DND-41 (cell line): ENCODE measurements around the gene TTC8.

Experiments used
- CTCF ChIP-seq: IDR thresholded peaks from 2 replicates; pipeline ENCODE4 v1.5.1; 2012; ENCODE audit warnings: borderline replicate concordance, low read length, moderate library complexity, mild to moderate bottlenecking; ENCODE audit not compliant: poor library complexity, severe bottlenecking; ENCODE audit errors: extremely low read depth
- EZH2 ChIP-seq: IDR thresholded peaks from 3 replicates; pipeline ENCODE4 v1.6.1; 2012; ENCODE audit warnings: borderline replicate concordance, low read depth, mild to moderate bottlenecking, moderate library complexity, low read length, inconsistent platforms; ENCODE audit not compliant: severe bottlenecking

- no peak for TF ChIP-seq EZH2
- no peak for TF ChIP-seq CTCF
These were observed 3.1 kb upstream of the TTC8 start for GRCh38 chr14:88821378-88821777.
